Adrenal gland (tissue), 12 donors: ENCODE measurements around the gene PTMA. TPM values are rescaled to one million over a fixed set of nuclear protein-coding genes. Genes with fewer than 3 reads are reported as not detected.
A peak's percentile ranks its signal among the peaks of the same experiment; 100 is the strongest.

Source experiments
- DNase-seq, 7 donors: peaks; one replicate each; pipeline ENCODE4 v3.0.0-alpha.2; 2019 to 2020
- H3K27ac ChIP-seq, 5 donors: fragments of 200-600 bp; sonication (generic) in 4 of 5; 1 replicate in 3 of 5; 2 replicates in 2 of 5; pipeline versions ENCODE4 v1.5.1 to v1.8.0; 2016 to 2020; ENCODE audit warnings: mild to moderate bottlenecking in 1 of 5
- H3K27me3 ChIP-seq: fragments of 200-600 bp; 2 replicates; pipeline ENCODE4 v1.8.0; 2021
- H3K36me3 ChIP-seq, 2 donors: fragments of 200-600 bp; replicated peaks in 1 of 2; 1 replicate in 1 of 2; 2 replicates in 1 of 2; pipeline versions ENCODE4 v1.5.1 to v1.8.0; 2018 to 2022
- H3K4me1 ChIP-seq, 2 donors: fragments of 200-600 bp; replicated peaks in 1 of 2; 1 replicate in 1 of 2; 2 replicates in 1 of 2; pipeline versions ENCODE4 v1.5.1 to v1.8.0; 2018 to 2021
- H3K4me3 ChIP-seq, 4 donors: fragments of 200-600 bp; sonication (generic) in 3 of 4; one replicate each; pipeline ENCODE4 v1.5.1; 2016 to 2018
- H3K9me3 ChIP-seq, 3 donors: fragments of 200-600 bp; sonication (generic) in 1 of 3; replicated peaks in 1 of 3; 1 replicate in 2 of 3; 2 replicates in 1 of 3; pipeline versions ENCODE4 v1.5.1 to v1.8.0; 2016 to 2021
- CTCF ChIP-seq, 6 experiments: fragments of 450-650 bp in 4 of 6; fragments of 200-600 bp in 2 of 6; sonication (generic) in 1 of 6; IDR thresholded peaks; 1 replicate in 5 of 6; 2 replicates in 1 of 6; pipeline versions ENCODE4 v1.5.1 to v1.8.0; 2016 to 2021; ENCODE audit warnings: antibody characterized with exemption in 6 of 6, mild to moderate bottlenecking in 2 of 6, moderate library complexity in 1 of 6
- POLR2A ChIP-seq, 2 donors: fragments of 450-650 bp; IDR thresholded peaks; one replicate each; pipeline ENCODE4 v1.6.1; 2017; ENCODE audit warnings: antibody characterized with exemption in 2 of 2, mild to moderate bottlenecking in 2 of 2, moderate library complexity in 1 of 2
- WGBS, 4 donors: extraction: QIAGEN DNeasy Blood & Tissue Kit in 2 of 4; methylation state at CpG; one replicate each; pipeline versions ENCODE4 v1.1.5 to v1.1.7; 2013 to 2017; 5-methylcytosine and 5-hydroxymethylcytosine counted together
- intact Hi-C, 2 donors: fragments of 100-400 bp; cut with DNase I; formaldehyde crosslinking; loops; one replicate each; pipeline versions ENCODE4 v1.14.1 to v1.15.0; 2022 to 2023
- polyA plus RNA-seq, 3 donors: library from polyadenylated mRNA; stranded (reverse); fragments of 200-250 nt in 2 of 3; fragments of 350-450 nt in 1 of 3; fragmentation: Illumina TruSeq in 1 of 3; extraction: RNeasy Lipid Tissue Mini Kit (QIAGEN cat#74804) in 1 of 3; gene quantifications; one replicate each; pipeline ENCODE4 v1.2.3, GENCODE V29; 2013 to 2014
- total RNA-seq, 9 donors: library from RNA; depleted of rRNA in 4 of 9; stranded (reverse); fragments of >200 nt in 4 of 9; fragments of 120-200 nt in 1 of 9; fragmentation: NEBNext Ultra II Directional in 1 of 9; extraction: Animal tissue kit (Norgen Biotek cat#: 25700) in 1 of 9; gene quantifications; one replicate each; pipeline versions ENCODE4 v1.1.0 to v1.2.4, GENCODE V29; 2013 to 2023
- donor health status: healthy with polysubstance abuse.
- donor health status: Bipolar disorder and iron deficiency.
- donor health status: DM: yes; HTN: yes; CAD: no.
- donor health status: DM: no; HTN: no; CAD: no.
- donor health status: DM: no; HTN: no; CAD: no.
- donor health status: DM: yes; HTN: yes; CAD: no.

PTMA gene
- total and polyA plus RNA-seq, 12 donors: 346 to 1,198 (median 504) TPM

- DNase-seq: no peak
- H3K4me3 ChIP-seq: no peak overlapping the region
- WGBS, 4 donors: 67 to 79% (median 74%) methylated on average over 11 to 20 of the region's 20 CpGs
- TF ChIP-seq POLR2A (IDR thresholded peaks at IDR 0.05) (no peak), CTCF (IDR thresholded peaks at IDR 0.05) (peak in 1 of 6 experiments; percentile 23)
- H3K27ac ChIP-seq: no peak overlapping the region
- no peaks in the 10 kb centered on the region for H3K36me3 ChIP-seq
- intact Hi-C loops: no loop called here
- H3K27me3 ChIP-seq: no peaks in the 10 kb centered on the region
- no peaks in the 10 kb centered on the region for H3K9me3 ChIP-seq
- peaks cover 13 to 14% of the 10 kb centered on the region in 2 donors for H3K4me1 ChIP-seq
These were observed 22.8 kb upstream of the PTMA start for GRCh38 chr2:231685349-231686191.

- TF ChIP-seq POLR2A (IDR thresholded peaks at IDR 0.05): no peak
- no peak for TF ChIP-seq CTCF (IDR thresholded peaks at IDR 0.05)
- H3K9me3 ChIP-seq: no peaks in the 10 kb centered on the region
- WGBS, 4 donors: 87 to 89% (median 89%) methylated on average over 7 to 11 of the region's 11 CpGs
- H3K4me3 ChIP-seq: no peak overlapping the region
- peaks cover 9 to 13% of the 10 kb centered on the region in 2 donors for H3K4me1 ChIP-seq
- no peaks in the 10 kb centered on the region for H3K27me3 ChIP-seq
- DNase-seq: no peak
- no peaks in the 10 kb centered on the region for H3K36me3 ChIP-seq
- intact Hi-C loops: no loop called here
- H3K27ac ChIP-seq: no peak overlapping the region
These were observed 21.9 kb upstream of the PTMA start for GRCh38 chr2:231686192-231687100.

- 39 to 56% (median 52%) methylated on average over 4 to 14 of the region's 14 CpGs for WGBS, 4 donors
- Histone ChIP-seq H3K27me3 (no peaks in the 10 kb centered on the region), H3K9me3 (no peaks in the 10 kb centered on the region), H3K36me3 (no peaks in the 10 kb centered on the region), H3K4me1 (peaks cover 4 to 13% of the 10 kb centered on the region in 2 donors), H3K27ac (no peak overlapping the region), H3K4me3 (no peak overlapping the region)
- TF ChIP-seq POLR2A (IDR thresholded peaks at IDR 0.05) (no peak), CTCF (IDR thresholded peaks at IDR 0.05) (peak in 5 of 6 experiments; percentile 24 to 53 (median 47))
- DNase-seq: peak in 6 of 7 donors; percentile 56 to 74 (median 64)
- intact Hi-C loops: no loop called here
These were observed 21.0 kb upstream of the PTMA start for GRCh38 chr2:231687133-231687852.
